HEK293 (cell line): Measurements from ENCODE around the gene DCAKD.

Experiments used
- CTCF ChIA-PET: fragments of 350-600 bp; formaldehyde crosslinking; extraction: SDS; loops from one replicate; lab custom pipeline; 2021; ENCODE audit warnings: antibody characterized with exemption; lab: Yijun Ruan, JAX
- POLR2A ChIA-PET: fragments of 300-600 bp; formaldehyde crosslinking; extraction: SDS; loops from one replicate; lab custom pipeline; 2020; ENCODE audit warnings: antibody characterized with exemption, inconsistent platforms; lab: Yijun Ruan, JAX
- H3K27ac ChIP-seq: fragments of 200-500 bp; sonication (Bioruptor generic); 2 replicates; pipeline ENCODE4 v1.5.1; 2014; ENCODE audit warnings: low read depth, low read length, control low read depth, inconsistent platforms; ENCODE audit errors: extremely low read depth
- H3K36me3 ChIP-seq, 2 experiments: fragments of 200-500 bp in 1 of 2; sonication (Bioruptor generic) in 1 of 2; 1 replicate in 1 of 2; 2 replicates in 1 of 2; pipeline ENCODE4 v1.5.1; 2014 to 2017; ENCODE audit warnings: inconsistent platforms in 2 of 2, low read length in 2 of 2; ENCODE audit not compliant: control insufficient read depth in 2 of 2, insufficient read depth in 1 of 2
- H3K4me1 ChIP-seq: fragments of 200-500 bp; sonication (Bioruptor generic); 2 replicates; pipeline ENCODE4 v1.5.1; 2014; ENCODE audit warnings: mild to moderate bottlenecking, low read length, inconsistent platforms; ENCODE audit not compliant: control insufficient read depth, insufficient read depth
- H3K4me3 ChIP-seq: 2 replicates; pipeline ENCODE4 v1.5.1; 2011; ENCODE audit warnings: low read depth, mild to moderate bottlenecking, control low read depth, low read length, moderate library complexity
- H3K9me3 ChIP-seq: fragments of 200-500 bp; sonication (Bioruptor generic); 2 replicates; pipeline ENCODE4 v1.5.1; 2014; ENCODE audit warnings: low read depth, low read length, inconsistent platforms; ENCODE audit not compliant: control insufficient read depth, insufficient read depth
- BCL11B ChIP-seq: fragments of 450-650 bp; formaldehyde crosslinking; IDR thresholded peaks from 2 replicates; pipeline ENCODE4 v1.5.1; 2016; ENCODE audit warnings: low read depth, missing biosample characterization, missing genetic modification characterization
- PATZ1 ChIP-seq: fragments of 450-650 bp; formaldehyde crosslinking; IDR thresholded peaks from 2 replicates; pipeline ENCODE4 v1.5.1; 2016; ENCODE audit warnings: missing biosample characterization, missing genetic modification characterization
- RBAK ChIP-seq: fragments of 450-650 bp; formaldehyde crosslinking; IDR thresholded peaks from 2 replicates; pipeline ENCODE4 v1.5.1; 2016; ENCODE audit warnings: missing biosample characterization, missing genetic modification characterization
- SETDB1 ChIP-seq: IDR thresholded peaks from one replicate; pipeline ENCODE4 v1.6.1; 2017; ENCODE audit warnings: mild to moderate bottlenecking, low read length, moderate library complexity, mixed read lengths; ENCODE audit not compliant: insufficient read length
- SP3 ChIP-seq: fragments of 450-650 bp; formaldehyde crosslinking; IDR thresholded peaks from 2 replicates; pipeline ENCODE4 v1.5.1; 2016; ENCODE audit warnings: missing biosample characterization, missing genetic modification characterization
- ZBTB11 ChIP-seq: fragments of 450-650 bp; formaldehyde crosslinking; conservative IDR thresholded peaks from 2 replicates; pipeline ENCODE4 v1.5.1; 2016; ENCODE audit warnings: low read depth, missing biosample characterization, missing genetic modification characterization
- ZBTB20 ChIP-seq: fragments of 450-650 bp; formaldehyde crosslinking; IDR thresholded peaks from 2 replicates; pipeline ENCODE4 v1.5.1; 2016; ENCODE audit warnings: missing biosample characterization, missing genetic modification characterization
- ZBTB49 ChIP-seq: fragments of 450-650 bp; formaldehyde crosslinking; IDR thresholded peaks from 2 replicates; pipeline ENCODE4 v1.5.1; 2016; ENCODE audit warnings: missing biosample characterization, missing genetic modification characterization, low read depth
- ZFP69B ChIP-seq: fragments of 450-650 bp; formaldehyde crosslinking; IDR thresholded peaks from 2 replicates; pipeline ENCODE4 v1.5.1; 2016; ENCODE audit warnings: missing biosample characterization, missing genetic modification characterization
- ZNF48 ChIP-seq: fragments of 450-650 bp; formaldehyde crosslinking; IDR thresholded peaks from 2 replicates; pipeline ENCODE4 v1.5.1; 2016; ENCODE audit warnings: missing biosample characterization, missing genetic modification characterization
- ZNF544 ChIP-seq: fragments of 450-650 bp; formaldehyde crosslinking; IDR thresholded peaks from 2 replicates; pipeline ENCODE4 v1.5.0; 2017; ENCODE audit warnings: missing biosample characterization, missing genetic modification characterization
- ZNF692 ChIP-seq: fragments of 450-650 bp; formaldehyde crosslinking; IDR thresholded peaks from 2 replicates; pipeline ENCODE4 v1.5.1; 2016; ENCODE audit warnings: missing biosample characterization, missing genetic modification characterization
- ZNF701 ChIP-seq: fragments of 450-650 bp; formaldehyde crosslinking; IDR thresholded peaks from 2 replicates; pipeline ENCODE4 v1.5.1; 2016; ENCODE audit warnings: missing biosample characterization, missing genetic modification characterization
- TF ChIP-seq, protein P1 (sequence below): fragments of 450-650 bp; formaldehyde crosslinking; IDR thresholded peaks from 2 replicates; pipeline ENCODE4; 2016; ENCODE audit warnings: missing biosample characterization, missing genetic modification characterization

Gene DCAKD

DNA sequence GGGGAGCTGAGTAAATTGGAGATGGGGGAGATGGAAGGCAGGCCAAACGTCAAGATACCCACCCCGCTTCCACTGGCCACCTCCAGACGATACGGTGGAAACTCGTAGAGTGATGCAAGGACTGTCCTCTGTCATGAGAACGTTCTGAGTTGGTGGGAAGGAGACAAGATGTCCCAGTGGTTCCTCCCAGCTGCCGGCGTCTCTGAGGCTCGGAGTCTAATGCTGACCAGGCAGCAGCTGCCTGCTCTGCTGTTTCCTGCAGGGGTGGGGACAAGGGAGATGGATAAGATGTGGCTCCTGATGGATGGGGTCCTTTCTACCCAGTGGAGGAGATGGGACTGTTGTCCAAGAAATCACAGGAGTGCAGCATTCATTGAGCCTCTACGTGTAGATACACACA is 55.1 kb downstream of the DCAKD start:
- H3K27ac ChIP-seq: no peak overlapping the region
- 0 out of 2 replicates have a peak, but pooled peaks cover 3% of the 10 kb centered on the region for H3K4me1 ChIP-seq
- no peak overlapping the region for H3K4me3 ChIP-seq
- no peaks in the 10 kb centered on the region for H3K36me3 ChIP-seq
- POLR2A ChIA-PET: interaction anchor here (0.7 kb wide), 1 partner anchor 65 kb away, joined by 3 read pairs; the partner anchor contains the start of gene NMT1
- TF ChIP-seq ZNF48 (tag by site-specific recombination): no peak
- no peak for TF ChIP-seq ZNF701
- no peak for TF ChIP-seq PATZ1 (tag by site-specific recombination)
- no peak for TF ChIP-seq ZBTB49 (tag by site-specific recombination)
- no peak for TF ChIP-seq BCL11B (tag by site-specific recombination)
- TF ChIP-seq ZNF544 (tag by site-specific recombination): no peak
- TF ChIP-seq SETDB1: no peak
- TF ChIP-seq RBAK: no peak
- no peak for TF ChIP-seq ZBTB11
- 0 out of 2 replicates have a peak, but pooled peaks cover 2% of the 10 kb centered on the region for H3K9me3 ChIP-seq
- CTCF ChIA-PET: interaction anchor here (0.5 to 1.7 kb wide), 5 partner anchors 9 to 217 kb away, joined by 3 to 5 read pairs (median 3); no protein-coding TSS in a partner anchor

DNA sequence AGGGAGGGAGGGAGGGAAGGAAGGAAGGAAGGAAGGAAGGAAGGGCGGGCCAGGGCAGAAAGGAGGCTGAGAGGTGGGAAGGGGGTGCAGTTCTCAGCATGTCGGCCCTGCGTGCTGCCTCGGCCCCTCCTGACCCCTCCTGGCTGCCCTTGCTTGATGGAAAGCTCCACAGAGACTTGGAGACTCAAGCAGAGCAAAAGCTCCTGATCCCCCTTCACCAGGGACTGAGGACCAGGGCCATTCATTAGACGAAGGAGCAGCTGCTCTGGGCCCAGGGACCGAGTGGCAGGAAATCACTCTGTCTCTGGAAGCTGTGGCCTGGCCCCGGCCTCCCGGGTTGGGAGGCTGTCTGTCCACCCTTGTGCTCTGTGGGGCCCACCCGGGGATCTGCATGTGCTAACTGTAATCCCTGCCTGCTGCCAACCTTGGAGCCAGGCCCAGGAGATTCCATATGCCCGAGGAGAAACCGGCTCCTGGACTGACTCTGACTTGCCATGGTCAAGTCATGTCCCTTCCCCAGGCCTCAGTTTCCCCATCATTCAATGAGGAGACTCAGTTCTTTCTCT is 55.9 kb downstream of the DCAKD start:
- 0 out of 2 replicates have a peak, but pooled peaks cover 2% of the 10 kb centered on the region for H3K9me3 ChIP-seq
- TF ChIP-seq, protein P1, sequence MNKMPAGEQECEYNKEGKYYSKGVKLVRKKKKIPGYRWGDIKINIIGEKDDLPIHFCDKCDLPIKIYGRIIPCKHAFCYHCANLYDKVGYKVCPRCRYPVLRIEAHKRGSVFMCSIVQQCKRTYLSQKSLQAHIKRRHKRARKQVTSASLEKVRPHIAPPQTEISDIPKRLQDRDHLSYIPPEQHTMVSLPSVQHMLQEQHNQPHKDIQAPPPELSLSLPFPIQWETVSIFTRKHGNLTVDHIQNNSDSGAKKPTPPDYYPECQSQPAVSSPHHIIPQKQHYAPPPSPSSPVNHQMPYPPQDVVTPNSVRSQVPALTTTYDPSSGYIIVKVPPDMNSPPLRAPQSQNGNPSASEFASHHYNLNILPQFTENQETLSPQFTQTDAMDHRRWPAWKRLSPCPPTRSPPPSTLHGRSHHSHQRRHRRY (tag by site-specific recombination): no peak
- TF ChIP-seq SP3 (tag by site-specific recombination) (no peak), ZFP69B (tag by site-specific recombination) (0 out of 2 replicates have a peak, but pooled peaks have one; percentile 23), ZBTB20 (tag by site-specific recombination) (peak; percentile 21; the same call in 1 of the 2 replicates), ZNF692 (peak; percentile 53)
- no peak overlapping the region for H3K4me3 ChIP-seq
- H3K27ac ChIP-seq: no peak overlapping the region
- CTCF ChIA-PET: interaction anchor here (0.7 to 1.7 kb wide), 4 partner anchors 18 to 783 kb away, joined by 3 to 5 read pairs (median 3); no protein-coding TSS in a partner anchor
- POLR2A ChIA-PET: interaction anchor here (0.7 kb wide), 1 partner anchor 65 kb away, joined by 3 read pairs; the partner anchor contains the start of gene NMT1
- no peaks in the 10 kb centered on the region for H3K36me3 ChIP-seq
- 0 out of 2 replicates have a peak, but pooled peaks cover 3% of the 10 kb centered on the region for H3K4me1 ChIP-seq
